Muscle of arm (tissue), 12 donors: ENCODE results near the gene AADACL2. TPM values are rescaled to one million over a fixed set of nuclear protein-coding genes. Genes with fewer than 3 reads are reported as not detected.
"Not testable (repeated sequence)": the region's sequence is repeated elsewhere in the genome, so short reads cannot be mapped to it uniquely, and the experiment has no call there.

ENCODE experiments used
- DNase-seq: peaks from one replicate; pipeline ENCODE4 v3.0.0-alpha.2; 2013
- polyA plus RNA-seq, 12 donors: library from polyadenylated mRNA; unstranded; fragments of 120-200 nt; gene quantifications; one replicate each; pipeline ENCODE4 v1.2.1, GENCODE V29; 2013; ENCODE audit not compliant: insufficient read length in 12 of 12

Gene AADACL2
- polyA plus RNA-seq, 12 donors: 3.3 to 14.0 (median 5.3) TPM; not detected in 9

DNA sequence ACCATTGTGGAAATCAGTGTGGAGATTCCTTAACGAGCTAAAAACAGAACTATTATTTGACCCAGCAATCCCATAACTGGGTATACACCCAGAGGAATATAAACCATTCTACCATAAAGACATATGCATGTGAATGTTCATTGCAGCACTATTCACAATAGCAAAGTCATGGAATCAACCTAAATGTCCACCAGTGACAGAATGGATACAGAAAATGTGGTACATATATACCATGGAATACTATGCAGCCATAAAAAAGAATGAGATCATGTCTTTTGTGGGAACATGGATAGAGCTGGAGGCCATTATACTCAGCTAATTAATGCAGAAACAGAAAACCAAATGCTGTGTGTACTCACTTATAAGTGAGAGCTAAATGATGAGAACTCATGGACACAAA lies 31.0 kb downstream of the AADACL2 start:
- not testable (repeated sequence) for DNase-seq

DNA sequence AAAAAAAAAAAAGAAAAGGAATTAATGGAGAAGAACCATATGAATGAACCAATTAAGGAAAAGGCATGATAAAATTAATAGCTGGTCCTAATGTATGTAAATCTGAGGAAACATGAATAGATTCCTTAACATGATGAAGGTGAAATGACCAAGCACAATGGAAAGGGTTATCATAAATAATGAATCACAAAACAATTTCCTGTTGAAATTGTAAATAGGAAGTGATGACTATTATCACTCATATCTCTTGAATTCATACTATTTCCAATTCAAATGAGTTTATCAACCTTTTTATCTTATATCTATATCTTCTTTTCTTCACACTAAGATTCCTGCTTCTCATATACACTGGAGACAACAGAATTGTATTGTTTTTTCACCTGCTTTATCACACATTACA lies 32.0 kb downstream of the AADACL2 start:
- no peak for DNase-seq

DNA sequence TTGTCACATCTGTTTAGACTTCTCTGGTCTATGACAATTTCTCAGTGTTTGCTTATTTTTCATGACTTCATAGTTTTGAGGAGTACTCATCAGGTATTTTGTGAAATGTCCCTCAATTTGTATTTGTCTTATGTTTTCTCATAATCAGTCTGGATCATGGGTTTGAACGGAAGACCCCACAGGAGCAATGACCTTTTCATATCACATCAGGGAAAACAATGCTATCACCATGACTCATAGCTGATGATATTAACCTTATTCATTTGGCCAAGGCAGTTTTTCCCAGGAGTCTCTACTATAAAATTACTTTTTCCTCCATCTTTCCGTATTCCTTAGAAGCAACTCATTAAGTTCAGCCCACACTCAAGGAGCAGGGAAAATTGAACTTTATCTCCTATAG lies 32.7 kb downstream of the AADACL2 start:
- no peak for DNase-seq

DNA sequence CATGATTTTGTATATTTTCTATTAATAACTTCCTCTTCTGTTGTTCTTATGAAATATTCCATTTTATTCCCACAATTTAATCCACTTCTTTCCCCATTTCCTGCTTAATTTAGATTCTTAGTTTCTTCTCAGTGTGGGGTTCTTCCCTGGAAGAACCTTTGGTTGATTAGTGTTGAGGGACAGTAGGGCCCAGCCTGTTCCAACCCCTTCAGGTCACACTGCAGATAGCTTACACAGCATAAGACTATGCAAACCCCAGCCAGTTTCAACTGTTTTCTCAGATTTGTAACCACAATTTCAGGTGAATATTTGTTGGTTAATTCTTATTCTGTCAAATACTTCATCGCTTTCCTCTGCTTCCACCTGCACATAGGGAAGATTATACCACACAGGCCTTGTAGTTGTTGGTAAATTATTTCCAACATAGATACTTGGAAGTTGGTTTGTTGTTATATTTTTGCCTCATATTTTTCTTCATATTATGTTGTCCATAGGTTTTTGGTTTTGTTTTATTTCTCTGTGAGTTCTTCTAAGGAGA lies 34.7 kb downstream of the AADACL2 start:
- no peak for DNase-seq

DNA sequence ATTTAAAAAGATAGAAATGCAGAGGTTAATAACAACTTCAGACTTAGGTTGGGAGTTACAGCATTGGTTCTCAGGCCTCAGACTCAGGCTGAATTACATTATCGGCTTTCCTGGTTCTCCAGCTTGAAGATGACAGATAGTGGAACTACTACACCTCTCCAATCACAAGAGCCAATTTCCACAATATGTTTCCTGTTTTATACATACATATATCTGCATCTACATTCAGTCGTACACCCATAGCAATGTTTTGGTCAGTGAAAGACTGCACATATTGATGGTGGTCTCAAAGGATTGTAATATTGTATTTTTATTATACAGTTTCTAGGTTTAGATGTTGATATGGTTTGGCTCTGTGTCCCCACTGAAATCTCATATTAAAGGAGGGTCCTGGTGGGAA lies 35.4 kb downstream of the AADACL2 start:
- DNase-seq: no peak

DNA sequence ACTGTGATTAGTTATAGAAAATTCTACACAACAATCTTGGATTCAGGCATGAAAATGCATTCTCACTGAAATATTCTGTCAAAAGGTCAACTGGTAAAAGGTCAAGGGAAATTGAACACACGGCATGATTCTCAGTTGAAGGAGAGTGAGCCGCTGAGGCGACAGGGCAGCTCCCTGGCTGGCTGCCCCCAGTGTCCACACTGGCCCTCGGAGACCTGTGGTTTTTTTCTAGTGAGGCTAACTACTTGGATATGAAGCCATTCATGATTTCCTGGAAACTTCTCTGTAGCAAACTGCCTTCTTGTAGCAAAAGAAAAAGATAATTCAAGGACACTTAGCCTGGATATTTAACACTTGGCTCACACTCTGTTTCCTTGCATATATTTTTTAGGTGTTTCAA lies 37.2 kb downstream of the AADACL2 start:
- DNase-seq: peak; percentile 61

DNA sequence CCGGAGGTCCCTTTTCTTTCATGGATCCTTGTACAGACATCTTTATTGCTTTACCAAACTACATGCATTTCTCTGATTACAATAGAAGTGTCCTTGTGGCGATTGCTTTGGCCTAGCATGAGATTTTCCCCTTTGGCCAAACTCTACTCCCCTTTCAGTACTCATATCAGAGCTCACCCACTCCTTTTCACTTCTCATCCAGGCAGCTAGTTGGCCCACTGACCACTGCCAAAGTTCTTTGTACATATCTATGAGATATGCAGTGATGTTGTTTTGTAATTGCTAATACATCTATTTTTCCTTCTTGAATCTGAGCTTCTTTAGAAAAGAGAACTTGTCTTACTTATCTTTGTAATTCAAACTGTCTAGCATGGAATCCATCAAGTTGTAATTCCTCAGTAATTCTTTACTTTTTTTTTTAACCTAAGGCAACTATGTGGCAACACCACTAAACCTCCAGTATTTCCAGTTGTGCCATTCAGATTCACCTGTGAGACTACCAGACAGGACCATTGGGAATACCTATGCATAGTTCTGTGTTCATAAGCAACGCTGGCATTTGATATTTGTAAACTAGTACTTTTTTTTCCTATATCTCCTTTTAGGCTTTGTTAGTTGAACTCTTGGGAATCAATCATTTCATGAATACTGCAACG lies 39.2 kb downstream of the AADACL2 start:
- DNase-seq: no peak

DNA sequence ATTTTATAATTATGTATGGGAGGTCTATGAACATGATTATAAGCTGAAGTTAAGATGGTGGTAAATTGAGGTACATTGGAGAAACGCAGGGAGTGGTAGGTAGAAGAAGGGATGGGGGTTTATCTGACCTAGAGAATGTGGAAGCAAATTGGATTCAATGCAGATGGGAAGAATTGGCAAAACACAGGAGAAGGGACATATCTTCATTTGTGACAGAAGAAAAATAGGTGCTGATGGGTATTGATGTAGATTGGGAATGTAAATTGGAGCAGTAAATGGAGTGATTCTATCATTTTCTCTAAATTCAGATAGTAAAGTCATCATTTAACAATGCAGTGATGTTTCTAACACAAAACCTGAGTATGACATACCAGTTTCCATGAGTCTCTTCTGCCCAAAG lies 40.5 kb downstream of the AADACL2 start:
- no peak for DNase-seq

DNA sequence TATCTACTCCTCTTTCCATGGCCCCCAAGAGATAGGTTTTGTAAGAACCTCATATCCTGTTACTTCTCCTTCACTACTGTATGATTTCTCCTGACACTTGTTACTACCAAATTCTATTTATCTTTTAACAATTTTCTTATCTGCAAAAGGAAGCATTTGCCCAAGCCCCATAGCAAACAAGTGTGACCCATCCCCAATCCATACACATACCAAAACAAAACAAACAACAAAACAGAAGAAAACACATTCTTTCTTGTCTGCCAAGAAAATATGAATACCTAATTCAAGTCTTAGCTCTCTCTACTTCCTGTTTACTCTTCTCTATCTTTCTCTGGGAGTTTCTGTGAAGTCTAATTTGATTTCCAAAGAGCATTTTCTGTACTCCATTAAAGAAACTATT lies 41.2 kb downstream of the AADACL2 start:
- no peak for DNase-seq

DNA sequence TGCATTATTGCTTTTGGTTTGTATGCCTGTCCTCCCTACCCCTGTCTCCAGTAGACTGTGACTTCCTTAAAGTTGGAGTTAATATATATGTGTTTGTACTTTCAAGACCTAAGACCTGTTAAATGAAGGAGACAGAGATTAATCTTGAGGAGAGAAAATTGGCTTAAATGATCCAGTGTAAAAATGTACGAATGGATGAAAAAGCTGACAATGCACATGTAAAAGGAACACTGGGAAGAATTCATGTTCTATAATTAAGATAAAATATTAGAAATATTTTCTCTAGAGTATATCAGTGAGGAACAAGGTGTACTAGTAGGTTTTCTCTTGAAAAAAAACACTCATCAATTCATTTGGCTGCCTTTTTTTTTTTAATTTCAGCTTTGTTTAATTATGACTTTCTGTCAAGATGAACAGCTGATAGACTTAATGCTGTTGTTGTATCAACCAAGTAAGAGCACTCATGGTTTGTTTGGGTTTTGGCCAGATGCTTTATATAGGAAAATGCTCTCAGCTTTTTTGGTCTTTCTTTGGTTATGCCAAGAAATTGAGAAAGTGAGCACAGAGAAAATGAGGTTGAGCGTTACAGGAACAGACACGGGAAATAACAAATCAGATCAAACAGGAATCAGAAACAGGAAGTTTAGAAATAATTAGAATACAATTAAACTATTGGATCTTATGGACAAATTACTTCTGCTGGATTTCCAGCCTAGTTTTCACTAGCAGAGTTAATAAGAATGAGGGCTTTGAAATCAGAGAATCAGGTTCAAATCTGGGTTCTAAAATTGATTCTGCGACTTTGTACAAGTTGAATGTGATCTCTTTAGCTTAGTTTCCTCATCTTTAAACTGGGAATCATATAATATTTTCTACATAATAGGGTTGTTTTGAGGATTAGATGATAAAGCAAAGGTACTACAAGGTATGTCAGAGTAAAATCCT lies 41.9 kb downstream of the AADACL2 start:
- no peak for DNase-seq

DNA sequence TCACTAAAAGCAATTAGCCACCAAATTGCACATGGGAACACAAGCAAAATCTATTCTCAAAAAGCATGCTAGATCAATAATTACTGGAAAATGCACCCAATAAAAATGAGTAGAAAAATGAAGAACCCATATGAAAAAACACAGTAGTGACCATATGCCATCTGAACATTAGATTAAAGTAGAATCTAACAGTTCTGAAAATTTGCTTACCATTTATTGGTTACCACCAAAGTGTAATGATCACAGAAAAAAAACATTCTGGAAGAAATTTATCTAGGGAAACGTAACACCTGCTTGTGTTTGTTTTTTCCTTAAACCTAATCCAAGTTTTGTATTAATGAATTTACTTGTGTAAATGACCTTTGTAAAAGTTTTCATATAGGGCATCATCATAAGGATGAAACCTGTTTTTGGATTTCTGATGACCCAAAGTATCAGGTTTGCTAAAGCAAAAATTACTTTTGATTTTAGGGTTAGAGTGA lies 42.6 kb downstream of the AADACL2 start:
- no peak for DNase-seq

DNA sequence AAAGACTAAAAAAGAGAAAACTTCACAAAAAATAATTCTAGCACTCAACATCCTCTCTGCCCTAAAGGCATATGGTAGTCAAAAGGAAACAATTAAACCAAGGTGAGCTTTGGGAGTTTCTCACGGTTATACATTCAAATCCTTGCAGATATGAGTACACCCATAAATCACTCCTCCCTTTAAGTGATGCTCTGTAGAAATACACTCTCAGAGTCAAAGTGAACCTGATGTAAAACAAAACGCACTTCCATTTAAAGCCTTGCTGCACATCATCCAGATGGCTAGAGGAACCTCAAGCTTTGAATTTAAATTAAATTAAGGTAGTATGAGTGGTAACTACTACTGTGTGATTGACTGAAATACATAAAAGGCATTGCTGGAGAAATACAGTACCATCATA lies 44.2 kb downstream of the AADACL2 start:
- DNase-seq: no peak

DNA sequence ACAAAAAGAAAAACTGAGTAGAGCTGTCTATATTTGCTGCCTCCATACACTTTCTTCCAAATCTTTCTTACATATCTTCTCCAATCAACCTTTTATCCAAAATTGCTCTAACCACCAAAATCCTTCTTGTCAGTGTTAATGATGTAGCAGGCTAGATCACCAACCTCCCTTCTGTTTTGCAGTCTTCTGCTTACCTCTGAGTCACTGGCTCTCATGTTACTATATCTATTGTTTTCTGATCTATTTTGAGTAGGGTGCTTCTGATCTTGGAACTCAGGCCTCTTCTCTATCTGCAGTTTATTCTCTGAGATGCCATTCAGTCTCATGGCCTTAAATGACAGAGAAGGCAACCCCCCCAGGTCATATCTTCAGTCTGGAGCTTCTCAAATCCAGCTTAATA lies 53.9 kb downstream of the AADACL2 start:
- DNase-seq: no peak

DNA sequence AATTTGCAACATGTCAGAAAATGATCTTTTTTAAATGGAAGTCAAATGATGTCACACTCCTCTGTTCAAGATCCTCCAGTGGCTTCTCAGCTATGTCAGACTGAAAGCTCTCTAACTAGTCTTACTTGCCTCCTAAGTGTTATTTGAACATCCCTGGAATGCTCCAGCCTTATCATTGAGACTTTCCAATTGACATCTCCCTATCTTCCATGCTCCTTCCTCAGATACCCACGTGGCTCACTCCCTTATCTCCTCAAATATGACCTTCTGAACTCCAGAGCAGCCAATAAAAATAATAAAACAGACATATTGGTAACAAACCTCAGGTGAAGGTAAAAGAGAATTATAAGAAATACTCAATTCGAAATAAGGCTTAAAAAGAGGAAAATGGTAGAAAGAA lies 54.7 kb downstream of the AADACL2 start:
- no peak for DNase-seq

DNA sequence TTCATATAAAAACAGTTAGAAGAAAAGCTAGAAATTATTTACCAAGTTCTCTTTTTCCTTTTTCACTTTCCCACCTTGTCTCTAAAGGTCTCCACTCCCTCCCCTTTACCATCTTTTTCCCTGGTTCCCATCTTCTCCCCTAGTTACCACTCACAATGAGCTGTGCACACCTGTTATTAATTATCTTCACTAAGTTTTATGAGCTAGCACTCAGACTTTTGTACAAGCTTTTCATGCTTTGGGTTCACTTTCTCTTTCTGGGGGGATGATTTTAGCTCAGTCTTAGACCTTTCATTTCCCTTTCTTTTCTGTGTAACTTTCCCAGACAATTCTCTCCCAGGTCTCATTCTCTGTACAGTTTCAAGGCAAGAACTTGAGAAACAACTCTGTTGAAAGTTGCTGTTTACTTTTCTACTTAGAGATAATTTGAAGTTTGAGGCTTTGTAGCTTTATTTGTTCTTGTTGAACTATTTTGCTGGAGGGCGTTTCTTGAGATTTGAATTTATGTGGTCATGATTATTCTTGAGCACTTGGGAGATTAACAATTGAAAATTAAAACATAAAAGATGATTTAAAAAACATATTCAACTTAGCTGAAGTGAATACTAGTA lies 56.2 kb downstream of the AADACL2 start:
- DNase-seq: no peak

DNA sequence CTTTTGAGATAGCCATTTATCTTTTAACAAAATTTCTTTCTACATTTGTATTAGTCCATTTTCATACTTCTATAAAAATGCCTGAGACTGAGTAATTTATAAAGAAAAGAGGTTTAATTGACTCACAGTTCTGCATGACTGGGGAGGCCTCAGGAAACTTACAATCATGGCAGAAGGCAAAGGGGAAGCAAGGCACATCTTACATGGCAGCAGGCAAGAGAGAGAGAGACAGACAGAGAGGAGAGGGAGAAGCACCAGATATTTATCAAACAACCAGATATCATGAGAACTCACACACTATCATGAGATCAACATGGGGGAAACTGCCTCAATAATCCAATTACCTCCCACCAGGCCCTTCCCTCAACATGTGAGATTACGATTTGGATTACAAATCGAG lies 57.0 kb downstream of the AADACL2 start:
- DNase-seq: not testable (repeated sequence)

DNA sequence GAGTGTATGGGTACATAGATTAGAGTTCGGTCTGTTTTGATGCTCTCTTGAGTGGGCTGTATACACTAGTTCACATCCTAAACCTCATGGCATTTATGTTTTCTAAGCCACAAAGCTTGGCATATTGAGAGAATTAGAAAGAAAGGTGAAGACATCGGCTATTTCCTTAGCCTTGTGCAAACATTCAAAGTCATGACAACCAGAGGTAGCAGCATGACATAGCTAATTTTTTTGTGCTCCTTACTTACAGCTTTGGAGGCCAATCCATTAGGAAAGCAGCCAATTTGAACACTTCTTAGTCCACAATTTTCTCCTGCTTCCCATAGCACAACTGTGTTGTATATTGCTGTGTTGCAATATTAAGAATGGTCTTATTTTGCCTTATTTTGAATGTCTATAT lies 58.7 kb downstream of the AADACL2 start:
- no peak for DNase-seq

DNA sequence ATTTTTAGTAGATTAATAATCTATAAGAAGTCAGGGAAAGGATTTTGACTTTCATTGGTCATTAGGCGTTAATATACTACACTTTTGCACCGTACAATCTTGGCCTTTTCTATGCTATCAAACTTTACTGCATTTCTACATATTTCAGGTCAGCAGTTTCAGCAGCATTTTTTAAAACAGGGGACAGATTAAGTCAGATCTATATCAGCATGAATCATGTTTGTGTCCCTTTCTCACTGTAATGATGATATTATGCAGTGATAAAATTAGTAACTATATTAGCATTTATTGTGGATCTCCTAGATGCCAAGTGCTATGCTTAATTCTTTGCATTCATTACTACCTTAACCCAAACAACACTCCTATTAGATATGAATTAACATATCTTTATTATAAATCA lies 59.9 kb downstream of the AADACL2 start:
- DNase-seq: no peak

DNA sequence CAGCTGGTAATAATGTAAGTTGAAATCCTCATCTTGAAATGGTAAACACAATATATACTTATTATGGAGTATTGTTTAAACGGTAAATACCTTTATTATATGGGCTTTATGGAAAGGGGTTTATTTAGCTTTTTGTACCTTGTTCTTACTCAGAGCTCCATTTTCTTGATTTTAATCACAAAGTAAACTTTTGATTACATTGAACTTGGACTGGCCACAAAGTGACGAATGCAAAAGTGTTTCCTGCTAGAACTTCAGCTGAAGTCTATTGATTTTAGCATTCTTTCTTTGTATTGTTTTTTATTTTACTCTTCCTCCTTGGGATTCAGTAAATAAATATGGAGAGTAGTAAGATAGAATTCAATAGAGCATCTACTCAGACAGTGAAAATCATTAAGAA lies 60.4 kb downstream of the AADACL2 start:
- no peak for DNase-seq

DNA sequence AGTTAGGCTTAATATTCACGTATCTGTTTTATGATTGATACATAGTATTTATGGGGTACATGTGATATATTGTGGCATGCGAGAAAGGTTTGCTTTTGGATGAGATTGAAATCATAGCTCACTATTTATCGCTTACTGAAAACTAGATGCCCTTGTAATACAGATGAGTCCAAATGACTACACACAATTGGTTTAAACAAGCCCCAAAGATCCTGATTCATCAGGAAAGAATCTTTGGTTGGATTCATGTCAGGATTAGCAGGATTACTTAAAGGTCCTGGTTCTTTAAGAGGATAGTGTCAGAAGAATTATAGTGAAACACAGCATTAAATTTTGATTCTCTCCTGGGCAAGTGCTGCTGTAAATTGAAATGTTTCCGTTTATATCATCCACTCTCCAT lies 61.5 kb downstream of the AADACL2 start:
- no peak for DNase-seq

DNA sequence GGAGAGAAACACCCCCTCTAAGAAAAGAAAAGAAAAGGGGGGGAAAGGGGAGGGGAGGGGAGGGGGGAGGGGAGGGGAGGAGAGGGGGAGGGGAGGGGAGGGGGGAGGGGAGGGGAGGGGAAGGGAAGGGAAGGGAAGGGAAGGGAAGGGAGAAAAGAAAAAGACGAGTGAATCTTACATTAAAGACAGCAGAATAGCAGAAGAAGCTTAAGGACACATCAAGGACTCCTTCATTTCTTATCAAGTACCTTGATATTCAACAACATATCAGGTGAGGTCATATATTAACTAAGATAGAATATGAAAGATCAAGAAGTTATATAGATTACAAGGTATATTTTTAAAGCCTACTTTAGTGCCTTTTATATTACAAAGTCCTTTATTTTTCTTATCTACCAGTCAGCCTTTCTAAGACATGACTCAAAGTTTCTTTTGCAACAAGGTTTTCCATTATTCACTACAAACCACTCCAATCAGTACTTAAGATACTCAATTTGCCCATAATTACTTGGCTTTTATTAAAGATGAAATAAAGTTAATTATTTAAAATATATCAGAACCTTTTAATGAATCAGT lies 62.5 kb downstream of the AADACL2 start:
- DNase-seq: no peak

DNA sequence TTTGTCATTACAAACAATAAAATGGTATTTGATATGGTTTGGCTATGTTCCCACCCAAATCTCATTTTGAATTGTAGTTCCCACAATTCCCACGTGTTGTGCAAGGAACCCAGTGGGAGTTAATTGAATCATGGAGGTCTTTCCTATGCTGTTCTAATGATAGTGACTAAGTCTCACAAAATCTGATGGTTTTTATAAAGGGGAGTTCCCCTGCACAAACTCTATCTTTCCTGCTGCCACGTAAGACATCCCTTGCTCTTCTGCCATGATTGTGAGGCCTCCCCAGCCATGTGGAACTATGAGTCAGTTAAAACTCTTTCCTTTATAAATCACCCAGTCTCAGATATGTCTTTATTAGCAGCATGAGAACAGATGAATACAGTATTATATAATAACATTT lies 64.7 kb downstream of the AADACL2 start:
- DNase-seq: no peak
